NCI-H345 (cell line): ENCODE data around the gene IGFN1.
A peak's percentile ranks its signal among the peaks of the same experiment; 100 is the strongest.
"Not testable (repeated sequence)": the region's sequence is repeated elsewhere in the genome, so short reads cannot be mapped to it uniquely, and the experiment has no call there.

Experiments used
- DNase-seq: peaks from one replicate; lab custom pipeline; 2025; lab: John Stamatoyannopoulos, UW

Gene IGFN1

DNA sequence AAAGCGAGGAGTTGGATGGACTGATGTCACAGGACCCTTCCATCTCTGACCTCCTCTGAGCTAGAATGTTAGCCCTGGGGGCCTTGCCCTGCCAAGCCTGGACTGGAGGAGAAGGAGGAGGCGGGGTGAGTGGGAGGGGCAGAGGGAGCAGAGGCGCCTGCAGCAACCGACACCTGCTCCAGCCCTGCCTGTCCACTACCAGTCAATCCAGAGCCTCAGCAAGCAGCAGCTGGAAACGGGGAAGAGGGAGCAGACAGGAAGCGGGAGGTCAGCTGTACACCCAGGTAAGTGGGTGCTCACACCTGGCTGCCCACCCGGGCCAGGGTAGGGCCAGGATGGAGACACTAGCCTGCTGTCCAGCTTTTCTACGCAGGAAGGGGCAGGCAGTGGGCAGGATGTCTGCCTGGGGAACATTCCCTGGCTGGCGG lies at the start of gene IGFN1:
TSS of gene IGFN1 (plus strand) at position 201 of the 428 bp plus-strand sequence. CDS start 2,470 bp downstream, outside the sequence.
- DNase-seq, result no peak

DNA sequence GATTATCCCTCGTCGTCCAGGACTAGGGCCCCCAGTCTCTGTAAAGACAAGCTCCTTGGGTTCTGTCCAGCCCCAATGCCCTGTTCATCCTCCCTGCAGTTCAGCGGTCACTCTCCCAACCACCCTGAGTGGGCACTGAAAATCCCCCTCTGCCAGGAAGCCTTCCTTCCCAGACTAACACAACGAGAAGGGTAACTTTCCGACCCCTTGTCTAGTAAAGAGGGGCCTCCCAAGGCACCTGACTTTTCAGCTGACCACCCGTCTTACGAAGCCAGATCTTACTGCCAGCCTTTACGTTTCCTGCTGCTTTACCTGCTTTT lies 49.7 kb upstream of the IGFN1 start:
- no peak for DNase-seq

DNA sequence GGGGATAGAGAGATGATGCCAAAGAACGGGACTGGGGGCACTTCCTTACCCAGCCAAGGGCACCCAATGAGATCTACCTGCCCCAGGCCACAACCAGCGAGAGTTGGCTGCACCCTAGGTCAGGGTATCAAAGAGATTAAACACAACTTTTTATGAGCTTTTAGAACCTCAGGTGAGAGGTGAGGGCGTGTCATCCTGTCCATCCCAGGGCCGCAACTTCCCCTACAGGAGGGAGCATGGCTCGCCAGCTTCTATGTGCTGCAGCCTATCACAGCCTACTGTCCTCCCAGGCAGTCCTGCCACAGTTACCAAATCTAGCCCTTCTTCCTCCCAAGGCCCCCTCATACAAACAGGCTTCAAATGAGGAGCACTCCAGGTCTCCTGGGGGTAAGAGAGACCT lies 49.2 kb upstream of the IGFN1 start:
- DNase-seq, result no peak

DNA sequence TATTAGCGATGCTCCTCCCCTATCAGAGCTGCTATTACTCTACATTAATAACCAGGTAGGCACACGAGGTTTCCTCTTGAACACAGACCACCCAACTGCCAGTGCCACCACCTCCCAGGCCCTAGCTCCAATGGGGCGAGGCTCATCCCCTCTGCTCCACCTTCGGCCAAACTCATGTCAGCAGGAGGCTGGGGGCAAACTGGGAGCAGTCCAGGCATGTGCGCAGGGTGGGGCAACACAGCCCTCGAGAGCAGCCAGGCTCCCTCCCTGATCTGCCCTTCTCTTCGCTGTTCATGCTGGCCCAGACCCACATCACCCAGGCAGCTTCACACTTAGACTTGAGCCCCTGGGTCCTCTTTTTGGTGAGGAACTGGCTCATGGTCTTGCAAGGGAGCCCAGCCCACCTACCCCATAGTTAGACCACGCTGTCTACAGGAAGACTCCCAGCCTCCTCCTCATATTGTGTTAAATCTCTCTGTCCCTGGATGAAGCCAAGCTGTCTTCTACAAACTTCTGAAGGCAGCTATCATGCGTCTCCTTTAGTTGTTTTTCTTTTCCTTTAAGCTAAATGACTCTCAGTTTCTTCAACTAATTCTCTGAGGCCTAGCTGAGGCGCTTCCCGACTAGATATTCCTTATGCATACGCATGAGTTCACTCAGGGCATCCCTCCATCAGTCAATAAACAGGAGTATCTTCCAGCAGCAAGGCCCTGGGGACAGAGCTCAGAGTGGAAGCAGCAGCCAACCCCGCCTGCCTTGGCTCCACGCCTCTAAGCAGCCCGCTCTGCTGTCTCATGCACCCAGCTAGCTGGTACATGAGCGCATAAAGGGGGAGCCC lies 48.4 kb upstream of the IGFN1 start:
- DNase-seq, result no peak

DNA sequence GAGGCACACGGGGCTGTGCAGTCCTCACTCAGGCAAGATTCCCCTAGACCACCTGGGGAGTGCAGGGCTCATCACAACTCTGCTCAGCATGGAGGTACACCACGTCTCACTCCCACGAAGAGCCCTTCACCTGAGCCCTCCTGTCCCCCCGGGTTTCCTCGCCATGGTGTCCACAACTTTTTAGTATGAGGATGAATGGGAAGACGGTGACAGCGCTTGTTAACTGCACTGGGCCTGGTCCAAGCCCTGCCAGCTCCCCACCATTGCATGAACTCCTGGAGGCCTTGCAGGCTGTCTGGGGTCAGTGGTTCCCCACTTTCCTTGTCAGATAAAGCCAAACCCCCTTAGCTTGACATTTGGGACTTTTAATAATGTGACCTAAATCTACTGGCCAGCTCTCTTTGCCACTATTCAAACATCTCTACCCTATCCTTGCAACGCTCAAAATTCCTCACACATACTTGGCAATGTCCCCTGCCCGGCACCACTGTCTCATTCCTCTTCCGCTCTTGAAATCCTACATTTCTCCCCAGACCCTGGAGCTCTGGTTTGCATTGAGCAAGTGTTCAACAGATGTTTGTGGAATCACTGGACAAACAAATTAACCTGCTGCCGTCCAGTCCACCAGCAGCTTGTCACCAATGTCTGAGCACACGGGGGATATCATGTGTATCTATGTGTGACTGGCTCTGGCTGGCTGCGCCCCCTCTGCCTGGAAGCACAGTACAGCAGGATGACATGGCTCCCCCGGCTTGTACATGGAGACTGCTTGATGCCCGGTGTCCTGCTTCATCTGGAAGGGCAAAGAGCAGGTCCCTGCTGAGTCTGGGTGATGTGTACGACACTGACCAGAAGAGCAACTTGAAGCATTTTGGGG lies 47.5 kb upstream of the IGFN1 start:
- no peak for DNase-seq

DNA sequence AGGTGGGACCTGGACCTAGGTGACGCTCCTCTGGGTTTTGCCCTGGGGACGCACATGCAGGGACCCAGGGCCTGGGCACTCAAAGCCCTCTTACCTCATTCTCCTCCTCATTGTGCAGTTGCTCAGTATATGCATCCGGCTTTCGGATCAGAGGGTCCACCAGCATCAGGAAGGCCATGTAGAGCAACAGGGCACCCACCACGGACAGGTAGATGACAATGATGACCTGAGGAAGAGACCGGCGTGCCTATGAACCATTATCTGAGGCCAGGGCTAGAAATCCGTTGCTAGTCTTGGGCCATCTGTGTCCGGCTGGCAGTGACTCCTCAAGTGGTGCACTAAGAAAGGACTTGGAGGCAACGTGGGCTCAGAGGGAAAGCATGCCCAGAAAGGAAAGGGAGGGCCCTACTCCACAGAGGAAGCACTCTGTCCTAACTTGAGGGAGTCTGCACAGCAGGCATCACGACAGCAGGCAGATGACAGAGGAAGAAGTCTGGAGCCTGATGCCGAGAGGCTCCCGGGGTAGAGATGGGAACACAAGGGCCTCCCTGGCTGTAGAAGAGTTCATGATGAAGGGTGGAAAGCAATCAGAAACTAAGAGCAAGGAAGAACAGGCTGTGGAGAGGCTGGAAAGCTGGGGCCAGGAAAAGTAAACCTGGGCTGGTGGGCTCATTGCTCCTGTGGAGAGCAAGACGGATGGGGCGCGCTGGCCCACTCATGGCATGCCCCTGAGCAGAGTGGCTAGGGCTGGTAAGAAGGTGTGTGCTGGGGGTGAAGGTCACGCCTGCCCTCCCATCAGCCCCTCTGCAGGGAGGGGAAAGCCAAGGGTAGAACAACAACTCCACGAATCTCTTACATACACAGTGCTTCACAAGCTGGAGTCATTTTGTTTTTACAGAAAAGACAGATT lies 46.6 kb upstream of the IGFN1 start:
- DNase-seq, result no peak

DNA sequence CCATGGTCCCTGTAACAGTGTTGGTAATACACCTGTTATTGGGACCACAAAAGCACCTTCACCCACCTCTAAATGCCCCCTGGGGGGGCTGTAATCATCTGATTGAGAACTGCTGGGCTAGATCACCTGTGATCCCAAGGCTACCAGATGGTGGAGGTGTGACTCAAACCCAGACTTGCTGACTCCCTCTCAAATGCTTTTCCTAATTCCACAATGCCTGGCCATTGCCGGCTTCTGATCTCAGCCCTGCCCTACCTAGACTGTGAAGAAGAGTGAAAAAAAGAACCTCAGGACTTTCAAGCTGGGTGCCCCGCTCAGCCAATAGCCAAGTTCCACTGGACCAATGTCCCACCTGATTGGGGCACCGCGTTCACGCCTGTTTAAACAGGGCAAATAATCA lies 45.9 kb upstream of the IGFN1 start:
- DNase-seq, result no peak

DNA sequence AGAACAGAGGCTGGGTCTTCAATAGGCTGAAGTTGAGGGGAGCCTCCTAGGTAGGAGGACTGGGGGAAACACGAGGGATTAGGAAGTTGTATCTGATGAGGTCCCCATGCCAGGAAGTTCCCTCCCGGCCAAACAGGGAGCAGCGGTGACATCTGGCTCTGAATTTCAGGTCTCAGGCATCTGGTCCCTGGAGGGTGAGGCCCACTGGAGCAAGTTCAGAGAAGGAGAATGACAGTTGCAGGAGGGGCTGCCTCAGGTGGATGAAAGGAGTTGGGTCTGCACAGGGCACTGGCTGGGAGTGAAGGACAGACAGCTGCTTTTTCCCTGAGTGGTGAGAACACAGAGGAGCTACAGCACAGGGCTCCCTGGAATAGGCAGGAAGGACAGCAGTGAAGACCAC lies 45.5 kb upstream of the IGFN1 start:
- no peak for DNase-seq

DNA sequence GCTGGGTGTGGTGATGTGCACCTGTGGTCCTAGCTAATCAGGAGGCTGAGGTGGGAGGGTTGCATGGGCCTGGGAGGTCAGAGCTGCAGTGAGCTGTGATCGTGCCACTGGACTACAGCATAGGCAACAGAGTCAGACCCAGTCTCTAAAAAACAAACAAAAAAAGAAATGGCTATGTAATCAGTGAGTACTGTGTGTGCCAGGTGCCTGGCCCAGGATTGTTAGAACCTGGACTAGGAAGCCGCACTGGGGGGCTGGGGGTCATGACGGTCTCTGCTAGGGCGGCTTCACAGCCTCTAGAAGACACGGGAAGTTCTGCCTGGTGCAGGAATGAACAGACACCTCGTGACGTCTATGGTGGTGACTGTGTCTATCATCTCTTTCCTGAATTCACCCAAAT lies 44.8 kb upstream of the IGFN1 start:
- DNase-seq, result no peak

DNA sequence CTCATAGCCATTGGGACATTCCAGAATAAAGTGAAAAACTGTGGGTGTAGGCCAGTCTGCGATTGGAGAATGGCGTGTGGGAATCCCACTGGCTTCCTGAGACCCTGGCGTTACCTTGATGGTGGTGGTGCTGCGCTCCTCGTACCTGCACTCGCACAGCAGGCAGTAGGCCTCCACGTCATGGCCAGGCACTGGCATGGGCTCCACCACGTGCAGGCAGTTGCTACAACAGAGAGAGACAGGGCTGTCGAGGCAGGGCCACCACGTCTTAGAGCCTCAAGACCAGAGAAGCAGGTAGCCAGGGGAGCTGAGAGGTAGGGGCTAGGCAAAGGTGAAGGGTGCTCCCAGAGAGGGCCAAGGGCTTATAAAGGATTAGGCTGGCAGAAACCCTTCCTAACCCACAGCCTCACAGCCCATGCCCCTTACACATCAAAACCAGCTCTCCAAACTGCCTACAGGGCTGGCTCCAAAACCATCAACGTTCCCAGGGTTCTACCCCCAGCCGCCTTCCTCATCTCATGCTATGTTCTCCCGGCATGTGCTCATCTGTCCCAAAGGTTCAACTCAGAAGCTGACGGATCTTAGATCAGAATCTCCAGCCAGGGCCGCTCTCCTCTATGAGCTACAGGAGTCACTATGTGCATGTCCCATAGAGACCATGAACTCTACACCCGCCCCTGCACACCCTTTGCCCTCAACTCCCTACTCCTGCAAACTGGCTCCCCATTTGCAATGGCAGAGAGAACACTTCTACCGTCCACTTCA lies 43.8 kb upstream of the IGFN1 start:
- DNase-seq, result no peak

DNA sequence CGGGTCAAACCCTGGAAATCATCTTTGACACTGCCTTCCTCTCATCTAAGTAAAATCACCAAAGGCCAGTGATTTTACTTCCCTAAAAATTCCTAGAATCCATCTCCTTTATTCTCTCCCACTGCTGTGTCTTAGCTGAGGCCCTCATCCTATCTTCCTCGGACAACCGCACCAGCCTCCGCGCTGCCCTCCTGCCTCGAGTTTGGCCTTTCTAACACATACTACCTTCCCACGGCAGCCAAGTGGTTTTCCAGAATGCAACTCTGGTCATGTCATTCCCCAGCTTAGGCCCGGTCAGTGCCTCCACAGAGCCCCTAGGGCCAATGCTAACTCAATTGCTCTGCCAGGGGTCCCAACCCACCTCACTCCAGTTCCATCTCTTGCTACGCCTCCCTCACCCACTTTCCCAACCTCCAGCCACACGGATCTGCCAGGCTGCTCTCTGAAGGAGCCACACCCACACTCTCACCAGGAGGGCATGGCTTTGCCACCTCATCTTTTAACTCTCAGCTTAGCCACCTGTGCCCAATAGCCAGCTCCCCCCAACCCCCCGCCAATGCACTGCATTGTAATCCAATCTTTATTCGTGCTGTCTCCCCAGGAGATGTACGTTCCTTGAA lies 43.1 kb upstream of the IGFN1 start:
- no peak for DNase-seq

DNA sequence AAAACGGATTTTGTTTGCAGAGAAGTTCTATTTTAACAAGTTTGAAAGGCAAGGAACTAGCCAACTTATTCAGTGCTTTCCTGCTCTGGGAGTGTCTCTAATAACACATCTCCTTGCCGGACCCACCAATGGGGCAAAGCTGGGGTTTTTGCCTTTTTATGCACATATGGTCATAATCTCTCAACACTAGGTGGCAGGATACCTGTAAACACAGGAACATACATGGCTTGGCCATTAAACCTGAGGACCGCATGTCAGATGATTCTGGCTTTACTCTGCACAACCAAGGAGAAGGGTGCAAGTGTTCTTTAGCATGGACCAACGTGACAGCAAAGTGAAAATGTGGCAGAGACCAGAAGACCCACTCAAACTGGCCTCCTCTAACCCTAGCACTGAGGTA lies 41.2 kb upstream of the IGFN1 start:
- peak; percentile 36 for DNase-seq

DNA sequence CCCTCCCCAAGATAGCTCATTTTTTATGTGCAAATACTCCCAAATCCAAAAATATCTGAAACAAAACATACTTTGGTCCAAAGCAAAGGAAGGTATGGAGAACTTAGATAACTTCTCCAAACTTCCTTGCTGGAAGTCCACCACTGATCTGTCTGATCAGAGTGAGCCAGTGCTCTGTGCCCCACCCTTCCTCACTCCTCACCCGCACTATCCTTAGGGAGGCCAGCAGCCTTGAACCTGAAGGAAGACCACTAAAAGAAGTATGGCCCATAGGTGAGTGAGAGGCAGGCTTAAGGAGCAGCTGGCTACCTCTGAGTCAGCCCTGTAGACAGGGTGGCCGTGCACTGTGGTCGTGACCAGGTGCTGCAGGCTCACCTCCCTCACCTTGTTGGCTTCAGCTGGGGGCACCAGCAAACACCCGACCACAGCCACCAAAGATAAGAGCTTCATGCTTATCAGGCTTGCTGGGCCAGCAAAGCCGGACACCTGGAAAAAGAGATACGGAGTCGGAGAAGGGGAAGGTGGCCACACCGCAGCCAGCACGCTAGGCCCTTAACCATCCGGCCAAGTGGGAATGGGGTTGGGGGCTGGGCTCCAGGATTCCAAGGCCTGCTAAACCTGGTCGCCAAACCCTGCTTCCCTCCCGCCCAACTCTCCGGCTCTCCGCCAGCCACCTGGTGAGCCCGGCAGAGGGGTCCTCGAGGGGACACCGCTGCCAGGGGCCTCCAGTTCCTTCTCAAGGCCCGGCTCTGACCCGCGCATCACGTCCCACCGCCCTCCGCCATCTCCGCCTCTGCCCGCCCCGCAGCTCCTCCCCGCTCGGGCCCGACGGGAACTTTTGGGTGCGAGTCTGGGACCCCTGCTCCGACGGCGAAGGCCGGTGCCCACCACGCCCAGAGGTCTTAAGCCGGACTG lies 36.9 kb upstream of the IGFN1 start:
- peak; percentile 78 for DNase-seq

DNA sequence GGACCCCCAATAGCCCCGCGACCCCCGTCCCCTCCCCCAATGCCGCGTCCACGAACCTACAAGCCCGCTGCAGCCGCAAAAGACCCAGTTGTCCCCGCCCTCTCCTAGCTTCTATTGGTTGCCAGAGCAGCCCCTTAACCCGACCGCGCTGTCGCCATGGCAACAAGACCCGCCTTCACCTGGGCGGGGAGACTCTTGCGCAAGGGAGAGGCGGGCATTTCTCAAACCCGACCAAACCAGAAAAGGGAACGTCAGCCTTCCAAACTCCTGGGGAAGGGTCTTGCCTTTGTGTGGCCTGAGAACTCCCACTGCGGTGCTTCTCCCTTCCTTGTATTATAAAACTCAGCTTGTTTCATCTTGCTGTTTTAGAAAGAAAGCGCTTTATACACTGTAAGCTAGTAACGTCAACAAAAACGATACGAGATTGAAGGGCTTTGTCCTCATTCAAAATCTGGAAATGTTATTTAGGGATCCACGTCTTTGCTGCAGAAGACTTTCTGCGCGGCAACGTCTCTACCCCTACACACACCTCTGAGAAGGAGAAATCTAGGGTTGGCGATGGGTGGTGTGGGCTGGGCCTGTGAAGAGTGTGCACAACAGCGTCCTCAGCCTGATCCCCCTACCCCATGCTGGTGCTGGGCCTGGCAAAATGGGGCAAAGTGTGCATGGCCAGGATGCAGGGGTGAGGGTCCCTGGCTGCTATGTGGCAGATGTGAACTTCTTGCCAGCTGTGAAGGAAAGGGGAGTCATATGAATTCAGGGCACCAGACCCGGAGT lies 36.0 kb upstream of the IGFN1 start, which contains the start of gene TMEM9:
TSS of gene TMEM9 (minus strand) at position 86 of the 777 bp plus-strand sequence. CDS start 551 bp downstream, outside the sequence.
- DNase-seq, result peak; percentile 97

DNA sequence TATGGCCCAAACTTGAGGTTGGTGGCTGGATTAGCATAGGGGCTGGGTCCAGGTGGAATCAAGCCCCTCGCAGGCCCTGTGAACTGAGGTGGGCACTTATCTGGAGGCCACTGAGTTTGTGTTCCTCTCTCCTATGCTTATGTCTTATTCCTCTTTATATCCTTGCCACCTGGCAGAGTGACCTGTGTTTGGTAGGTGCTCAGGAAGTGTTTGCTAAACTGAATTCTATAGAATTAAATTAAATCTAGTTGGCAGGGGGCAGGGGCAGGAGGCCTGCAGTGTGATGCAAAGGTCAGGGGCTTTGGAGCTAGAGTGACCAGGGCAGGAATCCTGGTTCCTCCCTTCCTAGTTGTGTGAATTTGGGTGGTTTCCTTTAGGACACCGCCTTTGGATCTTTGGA lies 35.3 kb upstream of the IGFN1 start:
- no peak for DNase-seq

DNA sequence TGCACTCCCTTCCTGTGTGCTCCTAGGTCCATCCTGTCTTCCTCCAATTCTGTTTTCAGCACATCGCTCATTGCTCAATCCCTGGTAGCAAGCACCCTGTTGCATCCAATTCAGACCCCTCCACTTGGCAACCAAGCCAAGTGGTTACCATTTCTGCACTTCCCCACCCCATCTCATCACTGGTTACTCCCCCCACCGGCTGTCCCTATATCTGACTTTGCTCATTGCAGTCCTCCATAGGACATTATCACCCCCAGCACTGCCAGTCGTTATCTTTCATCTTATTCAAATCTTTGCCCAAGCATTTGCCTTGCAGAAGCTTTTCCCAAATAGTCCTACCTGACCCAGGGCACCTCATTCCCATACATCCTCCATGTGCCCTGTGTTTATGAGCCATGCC lies 34.3 kb upstream of the IGFN1 start:
- no peak for DNase-seq

DNA sequence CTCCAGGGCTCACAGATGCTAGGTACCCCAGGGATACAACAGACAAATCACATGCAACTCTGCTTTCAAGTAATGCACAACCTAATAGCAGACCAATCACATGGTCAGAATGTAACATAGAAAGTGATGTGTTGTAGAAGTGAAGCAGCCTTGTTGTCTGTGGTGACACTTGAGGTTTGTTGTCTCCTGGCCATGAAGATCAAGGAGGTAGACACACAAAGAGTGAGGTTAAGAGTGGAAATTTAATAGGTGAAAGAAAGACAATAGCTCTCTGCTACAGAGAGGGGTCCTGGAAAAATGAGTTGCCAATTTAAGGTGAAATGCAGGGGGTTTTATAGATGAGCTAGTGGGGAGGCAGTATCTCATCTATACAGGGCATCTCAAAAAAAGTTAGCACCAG lies 33.8 kb upstream of the IGFN1 start:
- DNase-seq, result no peak

DNA sequence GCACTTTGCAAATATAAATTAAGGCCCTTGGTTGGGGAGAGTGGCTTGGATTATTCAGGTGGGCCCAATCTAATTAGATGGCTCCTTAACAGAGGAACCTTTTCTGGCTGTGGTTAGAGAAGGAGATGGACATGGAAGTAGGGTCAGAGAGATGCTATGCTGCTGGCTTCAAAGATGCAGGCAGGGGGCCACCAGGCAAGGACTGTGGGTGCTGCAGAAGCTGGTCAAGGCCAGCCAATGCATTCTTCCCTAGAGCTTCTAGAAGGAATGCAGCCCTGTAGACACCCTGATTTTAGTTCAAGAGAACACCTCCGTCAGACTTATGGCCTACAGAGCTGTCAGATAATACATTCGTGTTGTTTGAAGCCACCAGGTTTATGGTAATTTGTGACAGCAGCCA lies 32.7 kb upstream of the IGFN1 start:
- DNase-seq, result no peak

DNA sequence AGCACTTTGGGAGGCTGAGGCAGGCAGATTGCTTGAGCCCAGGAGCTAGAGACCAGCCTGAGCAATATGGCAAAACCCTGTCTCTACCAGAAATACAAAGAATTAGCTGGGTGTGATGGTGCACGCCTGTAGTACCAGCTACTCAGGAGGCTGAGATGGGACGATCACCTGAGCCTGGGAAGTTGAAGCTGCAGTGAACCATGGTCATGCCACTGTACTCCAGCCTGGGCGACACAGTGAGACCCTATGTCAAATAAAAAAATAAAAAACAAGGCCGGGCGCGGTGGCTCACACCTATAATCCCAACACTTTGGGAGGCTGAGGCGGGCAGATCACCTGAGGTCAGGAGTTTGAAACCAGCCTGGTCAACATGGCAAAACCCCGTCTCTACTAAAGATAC lies 27.6 kb upstream of the IGFN1 start:
- not testable (repeated sequence) for DNase-seq
